ENCODE results near the gene PMM1. TPM values are rescaled to one million over a fixed set of nuclear protein-coding genes. Genes with fewer than 3 reads are reported as not detected.
"Not testable (repeated sequence)": the region's sequence is repeated elsewhere in the genome, so short reads cannot be mapped to it uniquely, and the experiment has no call there.

The PMM1 gene
- total RNA-seq, 1 donor from 2014 or later = 18.7 TPM

- DNase-seq (ENCODE audit: low spot score) = no peak
These were observed 26.5 kb downstream of the PMM1 start for GRCh38 chr22:41563051-41563711.

GRCh38 chr22:41562461-41562860 is 27.2 kb downstream of the PMM1 start:
- no peak for DNase-seq (ENCODE audit: low spot score)

GRCh38 chr22:41561788-41562187 is 27.9 kb downstream of the PMM1 start:
- DNase-seq (ENCODE audit: low spot score) = no peak

- no peak for DNase-seq (ENCODE audit: low spot score)
These were observed 28.3 kb downstream of the PMM1 start for GRCh38 chr22:41561335-41561734.

GRCh38 chr22:41560095-41560471 is 29.6 kb downstream of the PMM1 start:
- DNase-seq (ENCODE audit: low spot score) = no peak

- DNase-seq (ENCODE audit: low spot score) = not testable (repeated sequence)
These were observed 31.4 kb downstream of the PMM1 start for GRCh38 chr22:41558241-41558630.

GRCh38 chr22:41557401-41558240 is 32.0 kb downstream of the PMM1 start:
- peak; percentile 72 for DNase-seq (ENCODE audit: low spot score)

- DNase-seq (ENCODE audit: low spot score) = no peak
These were observed 33.1 kb downstream of the PMM1 start for GRCh38 chr22:41556561-41556960.

GRCh38 chr22:41555325-41555982 is 34.2 kb downstream of the PMM1 start:
- no peak for DNase-seq (ENCODE audit: low spot score)

GRCh38 chr22:41551877-41552582 is 37.6 kb downstream of the PMM1 start:
- no peak for DNase-seq (ENCODE audit: low spot score)

GRCh38 chr22:41550952-41551491 is 38.6 kb downstream of the PMM1 start:
- DNase-seq (ENCODE audit: low spot score) = no peak

GRCh38 chr22:41548830-41549211 is 40.8 kb downstream of the PMM1 start:
- DNase-seq (ENCODE audit: low spot score) = no peak

GRCh38 chr22:41544671-41545476 is 44.8 kb downstream of the PMM1 start:
- no peak for DNase-seq (ENCODE audit: low spot score)

- peak; percentile 97 for DNase-seq (ENCODE audit: low spot score)
These were observed 45.6 kb downstream of the PMM1 start, which contains the start of gene POLR3H for GRCh38 chr22:41543854-41544670. TSS of gene POLR3H (minus strand) at chr22:41544470. CDS start at chr22:41544101, 369 bp downstream.

- DNase-seq (ENCODE audit: low spot score) = no peak
These were observed 47.4 kb downstream of the PMM1 start for GRCh38 chr22:41542224-41542623.

GRCh38 chr22:41541484-41541883 is 48.2 kb downstream of the PMM1 start:
- DNase-seq (ENCODE audit: low spot score) = no peak

GRCh38 chr22:41540365-41540764 is 49.3 kb downstream of the PMM1 start:
- DNase-seq (ENCODE audit: low spot score) = no peak

- no peak for DNase-seq (ENCODE audit: low spot score)
These were observed 49.7 kb downstream of the PMM1 start for GRCh38 chr22:41540006-41540315.

GRCh38 chr22:41539146-41540005 is 50.3 kb downstream of the PMM1 start:
- no peak for DNase-seq (ENCODE audit: low spot score)
